ENCODE measurements around the gene LLGL2.

The LLGL2 gene

GRCh38 chr17:75521290-75521689, 4.2 kb upstream of the LLGL2 start:
- Histone ChIP-seq H3K9ac (ENCODE audit: low read depth in 1 of 2, low read length in 2 of 2) (no peak overlapping the region), H3K4me3 (ENCODE audit: low read length in 2 of 2) (no peak overlapping the region), H3K27me3 (ENCODE audit: control insufficient read depth in 2 of 2, insufficient read depth in 2 of 2, low read length in 2 of 2) (no peaks in the 10 kb centered on the region), H3K36me3 (ENCODE audit: control insufficient read depth in 2 of 2, insufficient read depth in 2 of 2, low read length in 2 of 2) (peaks cover 13 to 16% of the 10 kb centered on the region in 2 donors), H3K27ac (ENCODE audit: low read depth in 2 of 2, low read length in 2 of 2) (no peak overlapping the region), H3K9me3 (ENCODE audit: control insufficient read depth in 2 of 2, low read length in 2 of 2) (no peaks in the 10 kb centered on the region), H3K4me1 (ENCODE audit: control insufficient read depth in 2 of 2, insufficient read depth in 2 of 2, low read length in 2 of 2) (peaks cover 19 to 27% of the 10 kb centered on the region in 2 donors)

DNA sequence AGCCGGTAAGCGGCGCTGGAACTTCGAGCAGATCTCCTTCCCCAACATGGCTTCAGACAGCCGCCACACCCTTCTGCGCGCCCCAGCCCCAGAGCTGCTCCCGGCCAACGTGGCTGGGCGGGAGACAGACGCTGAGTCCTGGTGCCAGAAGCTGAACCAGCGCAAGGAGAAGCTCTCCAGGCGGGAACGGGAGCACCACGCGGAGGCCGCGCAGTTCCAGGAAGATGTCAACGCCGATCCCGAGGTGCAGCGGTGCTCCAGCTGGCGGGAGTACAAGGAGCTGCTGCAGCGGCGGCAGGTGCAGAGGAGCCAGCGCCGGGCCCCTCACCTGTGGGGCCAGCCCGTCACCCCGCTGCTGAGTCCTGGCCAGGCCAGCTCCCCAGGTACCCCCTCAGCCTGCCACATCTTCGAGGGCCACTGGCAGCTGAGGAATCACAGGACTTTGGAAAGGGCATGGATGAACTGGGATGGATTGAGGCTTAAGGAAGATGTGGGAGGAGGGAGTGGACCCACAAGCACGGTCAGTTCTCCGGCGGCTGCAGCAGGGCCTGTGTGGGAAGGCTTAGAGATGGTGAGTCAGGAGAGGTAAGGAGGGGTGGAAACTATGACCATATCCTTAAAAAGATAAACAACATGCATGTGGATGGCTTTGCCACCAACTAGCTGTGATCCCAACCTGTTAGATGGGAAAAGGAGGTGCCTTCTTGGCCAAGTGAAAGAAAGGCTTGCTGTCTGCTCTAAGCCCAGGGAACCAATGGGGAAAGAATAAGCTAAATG, 3.4 kb upstream of the LLGL2 start:
- H3K27me3 ChIP-seq (ENCODE audit: control insufficient read depth in 2 of 2, insufficient read depth in 2 of 2, low read length in 2 of 2): no peaks in the 10 kb centered on the region
- no peak overlapping the region for H3K4me3 ChIP-seq (ENCODE audit: low read length in 2 of 2)
- no peak overlapping the region for H3K9ac ChIP-seq (ENCODE audit: low read depth in 1 of 2, low read length in 2 of 2)
- H3K27ac ChIP-seq (ENCODE audit: low read depth in 2 of 2, low read length in 2 of 2): no peak overlapping the region
- no peaks in the 10 kb centered on the region for H3K9me3 ChIP-seq (ENCODE audit: control insufficient read depth in 2 of 2, low read length in 2 of 2)
- H3K4me1 ChIP-seq (ENCODE audit: control insufficient read depth in 2 of 2, insufficient read depth in 2 of 2, low read length in 2 of 2): peaks cover 21 to 29% of the 10 kb centered on the region in 2 donors
- peaks cover 13 to 16% of the 10 kb centered on the region in 2 donors for H3K36me3 ChIP-seq (ENCODE audit: control insufficient read depth in 2 of 2, insufficient read depth in 2 of 2, low read length in 2 of 2)

GRCh38 chr17:75523647-75524046, 1.9 kb upstream of the LLGL2 start:
- no peaks in the 10 kb centered on the region for H3K27me3 ChIP-seq (ENCODE audit: control insufficient read depth in 2 of 2, insufficient read depth in 2 of 2, low read length in 2 of 2)
- peaks cover 19 to 20% of the 10 kb centered on the region in 2 donors for H3K4me1 ChIP-seq (ENCODE audit: control insufficient read depth in 2 of 2, insufficient read depth in 2 of 2, low read length in 2 of 2)
- H3K9me3 ChIP-seq (ENCODE audit: control insufficient read depth in 2 of 2, low read length in 2 of 2): no peaks in the 10 kb centered on the region
- no peak overlapping the region for H3K4me3 ChIP-seq (ENCODE audit: low read length in 2 of 2)
- no peak overlapping the region for H3K9ac ChIP-seq (ENCODE audit: low read depth in 1 of 2, low read length in 2 of 2)
- H3K36me3 ChIP-seq (ENCODE audit: control insufficient read depth in 2 of 2, insufficient read depth in 2 of 2, low read length in 2 of 2): peaks cover 16 to 17% of the 10 kb centered on the region in 2 donors
- H3K27ac ChIP-seq (ENCODE audit: low read depth in 2 of 2, low read length in 2 of 2): peak overlapping the region in 1 of 2 donors; percentile 99

GRCh38 chr17:75524269-75524969, 1.1 kb upstream of the LLGL2 start:
- H3K9me3 ChIP-seq (ENCODE audit: control insufficient read depth in 2 of 2, low read length in 2 of 2): no peaks in the 10 kb centered on the region
- H3K27me3 ChIP-seq (ENCODE audit: control insufficient read depth in 2 of 2, insufficient read depth in 2 of 2, low read length in 2 of 2): no peaks in the 10 kb centered on the region
- H3K9ac ChIP-seq (ENCODE audit: low read depth in 1 of 2, low read length in 2 of 2): peak overlapping the region; percentile 77 to 83
- peak overlapping the region; percentile 70 to 72 for H3K4me3 ChIP-seq (ENCODE audit: low read length in 2 of 2)
- peaks cover 12 to 18% of the 10 kb centered on the region in 2 donors for H3K36me3 ChIP-seq (ENCODE audit: control insufficient read depth in 2 of 2, insufficient read depth in 2 of 2, low read length in 2 of 2)
- H3K27ac ChIP-seq (ENCODE audit: low read depth in 2 of 2, low read length in 2 of 2): peak overlapping the region; percentile 96 to 99
- H3K4me1 ChIP-seq (ENCODE audit: control insufficient read depth in 2 of 2, insufficient read depth in 2 of 2, low read length in 2 of 2): peaks cover 19 to 20% of the 10 kb centered on the region in 2 donors

GRCh38 chr17:75525806-75526554, 483 bp downstream of the LLGL2 start:
- H3K9me3 ChIP-seq (ENCODE audit: control insufficient read depth in 2 of 2, low read length in 2 of 2): no peaks in the 10 kb centered on the region
- H3K9ac ChIP-seq (ENCODE audit: low read depth in 1 of 2, low read length in 2 of 2): peak overlapping the region; percentile 97 to 99
- H3K27ac ChIP-seq (ENCODE audit: low read depth in 2 of 2, low read length in 2 of 2): peak overlapping the region; percentile 98 to 99
- peaks cover 11 to 13% of the 10 kb centered on the region in 2 donors for H3K36me3 ChIP-seq (ENCODE audit: control insufficient read depth in 2 of 2, insufficient read depth in 2 of 2, low read length in 2 of 2)
- H3K4me1 ChIP-seq (ENCODE audit: control insufficient read depth in 2 of 2, insufficient read depth in 2 of 2, low read length in 2 of 2): peaks cover 23 to 28% of the 10 kb centered on the region in 2 donors
- H3K4me3 ChIP-seq (ENCODE audit: low read length in 2 of 2): peak overlapping the region; percentile 82 to 85
- no peaks in the 10 kb centered on the region for H3K27me3 ChIP-seq (ENCODE audit: control insufficient read depth in 2 of 2, insufficient read depth in 2 of 2, low read length in 2 of 2)

DNA sequence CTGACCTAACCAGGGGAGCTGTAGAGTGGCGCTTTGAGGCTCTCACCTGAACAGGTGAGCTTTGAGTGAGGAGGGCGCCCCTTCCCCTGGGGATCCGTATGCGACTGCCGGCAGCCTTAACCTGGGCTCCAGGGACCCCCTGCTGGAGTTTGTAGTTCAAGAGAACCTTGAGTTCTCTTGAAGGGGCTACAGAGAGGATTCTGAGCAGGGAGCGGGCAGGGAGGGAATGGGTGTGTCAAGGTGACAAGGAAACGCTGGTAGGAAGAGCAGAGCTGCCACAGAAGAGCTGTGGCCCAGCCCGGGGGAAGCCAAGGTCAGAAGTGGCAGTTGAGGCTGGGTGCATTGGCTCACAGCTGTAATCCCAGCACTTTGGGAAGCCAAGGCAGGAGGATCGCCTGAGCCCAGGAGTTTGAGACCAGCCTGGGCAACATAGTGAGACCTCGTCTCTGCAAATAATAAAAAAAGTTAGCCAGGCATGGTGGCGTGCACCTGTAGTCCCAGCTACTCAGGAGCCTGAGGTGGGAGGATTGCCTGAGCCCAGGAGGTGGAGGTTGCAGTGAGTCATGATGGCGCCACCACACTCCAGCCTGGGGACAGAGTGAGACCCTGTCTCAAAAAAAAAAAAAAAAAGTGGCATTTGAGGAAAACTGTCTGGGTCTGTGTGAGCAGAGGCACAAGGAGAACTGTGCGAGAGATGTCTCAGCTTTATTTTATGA, 1.2 kb downstream of the LLGL2 start:
- H3K36me3 ChIP-seq (ENCODE audit: control insufficient read depth in 2 of 2, insufficient read depth in 2 of 2, low read length in 2 of 2): peaks cover 7% of the 10 kb centered on the region in 2 donors
- peak overlapping the region; percentile 82 to 85 for H3K4me3 ChIP-seq (ENCODE audit: low read length in 2 of 2)
- H3K9me3 ChIP-seq (ENCODE audit: control insufficient read depth in 2 of 2, low read length in 2 of 2): no peaks in the 10 kb centered on the region
- H3K9ac ChIP-seq (ENCODE audit: low read depth in 1 of 2, low read length in 2 of 2): peak overlapping the region; percentile 97 to 99
- H3K4me1 ChIP-seq (ENCODE audit: control insufficient read depth in 2 of 2, insufficient read depth in 2 of 2, low read length in 2 of 2): peaks cover 31 to 35% of the 10 kb centered on the region in 2 donors
- H3K27me3 ChIP-seq (ENCODE audit: control insufficient read depth in 2 of 2, insufficient read depth in 2 of 2, low read length in 2 of 2): no peaks in the 10 kb centered on the region
- H3K27ac ChIP-seq (ENCODE audit: low read depth in 2 of 2, low read length in 2 of 2): peak overlapping the region; percentile 98 to 99

- peaks cover 7 to 12% of the 10 kb centered on the region in 2 donors for H3K36me3 ChIP-seq (ENCODE audit: control insufficient read depth in 2 of 2, insufficient read depth in 2 of 2, low read length in 2 of 2)
- H3K4me3 ChIP-seq (ENCODE audit: low read length in 2 of 2): peak overlapping the region; percentile 16 to 26
- H3K4me1 ChIP-seq (ENCODE audit: control insufficient read depth in 2 of 2, insufficient read depth in 2 of 2, low read length in 2 of 2): peaks cover 46 to 58% of the 10 kb centered on the region in 2 donors
- H3K9ac ChIP-seq (ENCODE audit: low read depth in 1 of 2, low read length in 2 of 2): peak overlapping the region; percentile 52 to 78
- peak overlapping the region; percentile 80 to 94 for H3K27ac ChIP-seq (ENCODE audit: low read depth in 2 of 2, low read length in 2 of 2)
- no peaks in the 10 kb centered on the region for H3K27me3 ChIP-seq (ENCODE audit: control insufficient read depth in 2 of 2, insufficient read depth in 2 of 2, low read length in 2 of 2)
- no peaks in the 10 kb centered on the region for H3K9me3 ChIP-seq (ENCODE audit: control insufficient read depth in 2 of 2, low read length in 2 of 2)
Observed at GRCh38 chr17:75530837-75531720, 5.6 kb downstream of the LLGL2 start.

- H3K4me3 ChIP-seq (ENCODE audit: low read length in 2 of 2): peak overlapping the region in 1 of 2 donors; percentile 16
- H3K27ac ChIP-seq (ENCODE audit: low read depth in 2 of 2, low read length in 2 of 2): peak overlapping the region; percentile 80 to 94
- H3K27me3 ChIP-seq (ENCODE audit: control insufficient read depth in 2 of 2, insufficient read depth in 2 of 2, low read length in 2 of 2): no peaks in the 10 kb centered on the region
- H3K9me3 ChIP-seq (ENCODE audit: control insufficient read depth in 2 of 2, low read length in 2 of 2): no peaks in the 10 kb centered on the region
- peaks cover 7 to 12% of the 10 kb centered on the region in 2 donors for H3K36me3 ChIP-seq (ENCODE audit: control insufficient read depth in 2 of 2, insufficient read depth in 2 of 2, low read length in 2 of 2)
- H3K4me1 ChIP-seq (ENCODE audit: control insufficient read depth in 2 of 2, insufficient read depth in 2 of 2, low read length in 2 of 2): peaks cover 40 to 59% of the 10 kb centered on the region in 2 donors
- peak overlapping the region; percentile 52 to 78 for H3K9ac ChIP-seq (ENCODE audit: low read depth in 1 of 2, low read length in 2 of 2)
Observed at GRCh38 chr17:75531721-75532072, 6.2 kb downstream of the LLGL2 start.

DNA sequence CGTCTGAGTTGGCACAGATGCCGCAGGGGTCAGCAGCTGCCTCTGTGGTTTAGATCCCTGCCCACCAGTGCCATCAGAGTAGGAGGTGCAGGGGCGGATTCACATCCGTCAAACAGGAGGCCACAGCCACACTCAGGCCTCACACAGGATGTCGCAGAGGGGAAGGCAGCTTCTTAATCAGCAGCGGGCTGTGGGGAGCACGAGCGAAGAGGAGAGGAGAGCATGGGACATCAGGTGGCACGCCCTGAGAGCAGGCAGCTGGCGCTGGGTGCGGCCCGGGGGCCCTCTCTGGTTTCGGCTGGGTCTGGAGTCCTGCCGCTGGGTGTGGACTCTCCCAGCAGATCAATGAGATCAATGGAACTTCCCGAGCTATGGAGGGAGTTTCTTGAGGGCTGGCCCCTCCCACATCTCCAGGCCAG, 9.6 kb downstream of the LLGL2 start:
- Histone ChIP-seq H3K27ac (ENCODE audit: low read depth in 2 of 2, low read length in 2 of 2) (peak overlapping the region; percentile 83 to 86), H3K4me1 (ENCODE audit: control insufficient read depth in 2 of 2, insufficient read depth in 2 of 2, low read length in 2 of 2) (peaks cover 42 to 61% of the 10 kb centered on the region in 2 donors), H3K36me3 (ENCODE audit: control insufficient read depth in 2 of 2, insufficient read depth in 2 of 2, low read length in 2 of 2) (peaks cover 11% of the 10 kb centered on the region in 2 donors), H3K9ac (ENCODE audit: low read depth in 1 of 2, low read length in 2 of 2) (peak overlapping the region; percentile 63 to 73), H3K9me3 (ENCODE audit: control insufficient read depth in 2 of 2, low read length in 2 of 2) (no peaks in the 10 kb centered on the region), H3K27me3 (ENCODE audit: control insufficient read depth in 2 of 2, insufficient read depth in 2 of 2, low read length in 2 of 2) (no peaks in the 10 kb centered on the region), H3K4me3 (ENCODE audit: low read length in 2 of 2) (peak overlapping the region; percentile 26 to 40)

All from mucosa of rectum (tissue), 2 donors.